Measurements from ENCODE around the gene TBPL2.

DNA sequence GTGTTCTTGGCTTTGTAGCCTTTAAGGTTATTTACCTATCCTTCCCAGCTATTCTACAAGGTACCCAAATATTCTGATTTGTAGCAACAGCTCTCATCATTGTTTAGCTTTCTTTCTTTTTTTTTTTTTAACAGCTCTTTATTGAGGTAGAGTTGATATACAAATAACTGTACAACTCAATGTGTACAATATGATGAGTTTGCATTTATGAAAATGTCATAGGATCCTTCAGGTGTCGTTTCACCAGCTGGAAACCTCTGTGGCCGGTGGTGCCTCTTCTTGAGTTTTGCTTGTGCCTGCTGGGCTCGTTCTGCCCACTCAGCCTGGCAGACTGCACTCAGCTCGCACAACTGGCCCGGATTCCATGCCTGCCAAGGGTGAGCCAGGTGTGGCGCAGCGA is 26.9 kb upstream of the TBPL2 start:
- no peak for TF ChIP-seq POLR2A (IDR thresholded peaks at IDR 0.05; ENCODE audit: low read depth, low read length)
- TF ChIP-seq, protein P1, sequence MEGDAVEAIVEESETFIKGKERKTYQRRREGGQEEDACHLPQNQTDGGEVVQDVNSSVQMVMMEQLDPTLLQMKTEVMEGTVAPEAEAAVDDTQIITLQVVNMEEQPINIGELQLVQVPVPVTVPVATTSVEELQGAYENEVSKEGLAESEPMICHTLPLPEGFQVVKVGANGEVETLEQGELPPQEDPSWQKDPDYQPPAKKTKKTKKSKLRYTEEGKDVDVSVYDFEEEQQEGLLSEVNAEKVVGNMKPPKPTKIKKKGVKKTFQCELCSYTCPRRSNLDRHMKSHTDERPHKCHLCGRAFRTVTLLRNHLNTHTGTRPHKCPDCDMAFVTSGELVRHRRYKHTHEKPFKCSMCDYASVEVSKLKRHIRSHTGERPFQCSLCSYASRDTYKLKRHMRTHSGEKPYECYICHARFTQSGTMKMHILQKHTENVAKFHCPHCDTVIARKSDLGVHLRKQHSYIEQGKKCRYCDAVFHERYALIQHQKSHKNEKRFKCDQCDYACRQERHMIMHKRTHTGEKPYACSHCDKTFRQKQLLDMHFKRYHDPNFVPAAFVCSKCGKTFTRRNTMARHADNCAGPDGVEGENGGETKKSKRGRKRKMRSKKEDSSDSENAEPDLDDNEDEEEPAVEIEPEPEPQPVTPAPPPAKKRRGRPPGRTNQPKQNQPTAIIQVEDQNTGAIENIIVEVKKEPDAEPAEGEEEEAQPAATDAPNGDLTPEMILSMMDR (IDR thresholded peaks at IDR 0.05; ENCODE audit: extremely low read depth in 1 of 2, insufficient read depth in 1 of 2, low read depth in 1 of 2, low read length in 2 of 2), result no peak
- TF ChIP-seq MYC (IDR thresholded peaks at IDR 0.05; ENCODE audit: low read depth, low read length), result no peak
- TF ChIP-seq EZH2 (IDR thresholded peaks at IDR 0.05; ENCODE audit: borderline replicate concordance, low read depth, low read length, severe bottlenecking), result no peak
- TF ChIP-seq, protein P2, sequence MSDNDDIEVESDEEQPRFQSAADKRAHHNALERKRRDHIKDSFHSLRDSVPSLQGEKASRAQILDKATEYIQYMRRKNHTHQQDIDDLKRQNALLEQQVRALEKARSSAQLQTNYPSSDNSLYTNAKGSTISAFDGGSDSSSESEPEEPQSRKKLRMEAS (IDR thresholded peaks at IDR 0.05; ENCODE audit: insufficient read depth, insufficient read length), result no peak
- TF ChIP-seq POLR2AphosphoS5 (IDR thresholded peaks at IDR 0.05; ENCODE audit: insufficient read depth, low read depth, low read length), result no peak
- no peak for TF ChIP-seq GATA2 (IDR thresholded peaks at IDR 0.05; ENCODE audit: insufficient read depth, insufficient read length, low read depth, low read length)
- TF ChIP-seq JUN (IDR thresholded peaks at IDR 0.05; ENCODE audit: borderline replicate concordance, insufficient read depth, insufficient read length, low read depth), result no peak
- TF ChIP-seq FOS (IDR thresholded peaks at IDR 0.05; ENCODE audit: borderline replicate concordance, insufficient read depth, low read length), result no peak

Data from endothelial cell of umbilical vein (primary cell).